ENCODE measurements around the gene SYTL3.

DNA sequence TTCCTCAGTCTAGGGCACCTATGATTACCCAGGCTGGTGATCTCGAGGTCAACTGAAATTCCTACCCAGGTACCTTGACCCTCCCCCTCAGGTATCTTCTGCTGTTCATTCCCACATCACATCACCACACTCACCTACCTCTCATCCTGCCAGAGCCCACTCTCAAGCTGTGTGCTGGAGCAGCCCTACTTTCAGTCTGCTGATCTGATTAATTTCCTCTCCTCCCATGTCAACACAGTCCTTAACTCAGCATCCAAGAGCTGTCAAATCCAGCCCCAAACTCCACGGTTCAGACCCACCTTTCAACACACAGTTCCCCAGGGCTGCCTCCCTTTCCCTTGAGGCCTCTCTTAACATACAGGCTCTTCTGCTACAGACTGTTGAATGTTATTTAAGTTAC lies 126.9 kb downstream of the SYTL3 start:
- TF ChIP-seq GATA2 (IDR thresholded peaks at IDR 0.05; ENCODE audit: low read depth, low read length), result no peak
- no peak for TF ChIP-seq GATA3 (IDR thresholded peaks at IDR 0.05; ENCODE audit: low read depth, low read length)

Measured in SH-SY5Y (cell line).